Upper lobe of left lung (tissue), 6 donors: ENCODE results near the gene NLRP1. TPM values are rescaled to one million over a fixed set of nuclear protein-coding genes. Genes with fewer than 3 reads are reported as not detected.
A peak's percentile ranks its signal among the peaks of the same experiment; 100 is the strongest.

Experiments used
- ATAC-seq, 2 donors: fragments of 200-7000 bp; cut with Tn5 transposase; one replicate each; pipeline ENCODE4 v1.9.1; 2022; ENCODE audit warnings: mild to moderate bottlenecking in 2 of 2, moderate library complexity in 2 of 2; ENCODE audit not compliant: low FRiP score in 2 of 2
- DNase-seq, 2 donors: peaks; one replicate each; pipeline ENCODE4 v3.0.0-alpha.2; 2019 to 2020
- H3K27ac ChIP-seq, 4 donors: fragments of 200-600 bp; sonication (generic); one replicate each; pipeline ENCODE4 v1.5.1; 2016 to 2019
- H3K27me3 ChIP-seq, 4 donors: fragments of 200-600 bp; sonication (generic); one replicate each; pipeline ENCODE4 v1.5.1; 2017 to 2019
- H3K36me3 ChIP-seq, 4 donors: fragments of 200-600 bp; sonication (generic); one replicate each; pipeline ENCODE4 v1.5.1; 2016 to 2019
- H3K4me1 ChIP-seq, 4 donors: fragments of 200-600 bp; sonication (generic); one replicate each; pipeline ENCODE4 v1.5.1; 2018 to 2019
- H3K4me3 ChIP-seq, 4 donors: fragments of 200-600 bp; sonication (generic); one replicate each; pipeline ENCODE4 v1.5.1; 2017 to 2019; ENCODE audit warnings: mild to moderate bottlenecking in 2 of 4, moderate library complexity in 1 of 4
- H3K9me3 ChIP-seq, 4 donors: fragments of 200-600 bp; sonication (generic); one replicate each; pipeline ENCODE4 v1.5.1; 2018 to 2019
- EP300 ChIP-seq, 4 donors: sonication (generic); formaldehyde crosslinking; IDR thresholded peaks; one replicate each; pipeline ENCODE4 v1.5.1; 2017; ENCODE audit warnings: antibody characterized with exemption in 4 of 4, control low read depth in 2 of 4
- POLR2A ChIP-seq, 4 donors: fragments of 450-650 bp; IDR thresholded peaks; one replicate each; pipeline ENCODE4 v1.5.1; 2016 to 2017; ENCODE audit warnings: antibody characterized with exemption in 4 of 4, mild to moderate bottlenecking in 2 of 4
- POLR2AphosphoS5 ChIP-seq, 2 donors: sonication (generic); formaldehyde crosslinking; IDR thresholded peaks; one replicate each; pipeline ENCODE4 v1.5.1; 2017; ENCODE audit warnings: antibody characterized with exemption in 2 of 2
- WGBS, 2 donors: methylation state at CpG; one replicate each; pipeline ENCODE4 v1.1.5; 2017 to 2018; 5-methylcytosine and 5-hydroxymethylcytosine counted together
- total RNA-seq, 6 donors: library from RNA; depleted of rRNA in 4 of 6; stranded (reverse); fragments of >200 nt in 4 of 6; gene quantifications; one replicate each; pipeline versions ENCODE4 v1.1.0 to v1.2.1, GENCODE V29; 2016 to 2021
- TF ChIP-seq, protein P1 (sequence below), 6 experiments: fragments of 450-650 bp in 4 of 6; fragments of 200-600 bp in 2 of 6; sonication (generic) in 2 of 6; IDR thresholded peaks; one replicate each; pipeline ENCODE4 v1.5.1; 2016 to 2019; ENCODE audit warnings: antibody characterized with exemption in 6 of 6
- donor health status: DM: no; HTN: no; CAD: no; lungs with moderate emphysema.
- donor health status: DM: no; HTN: yes; CAD: no; lungs with severe emphysema.

The NLRP1 gene
- total RNA-seq, 6 donors from 2014 or later, result 24.3 to 137 (median 41.5) TPM

DNA sequence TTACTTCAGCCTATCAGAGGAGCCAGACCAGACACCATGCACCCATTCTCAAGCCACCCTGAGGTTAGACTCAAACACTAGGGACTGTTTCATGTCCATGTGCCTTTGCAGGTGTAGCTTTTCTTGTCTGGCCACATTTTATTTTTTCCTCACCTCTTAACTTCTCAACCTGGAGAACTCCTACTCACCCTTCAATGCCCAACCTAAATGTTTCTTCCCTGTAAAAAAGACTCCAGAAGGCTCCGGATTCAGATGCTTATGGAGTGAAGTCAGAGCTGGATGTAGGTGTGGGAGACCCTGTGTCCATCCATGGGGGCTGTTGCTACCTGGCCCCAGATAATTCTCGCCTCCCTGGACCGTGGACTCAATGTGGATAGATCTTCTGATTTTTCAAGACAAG, 44.0 kb upstream of the NLRP1 start:
- DNase-seq (no peak), ATAC-seq (no peak)
- Histone ChIP-seq H3K27ac (no peak overlapping the region), H3K4me3 (no peak overlapping the region), H3K36me3 (no peaks in the 10 kb centered on the region), H3K9me3 (no peaks in the 10 kb centered on the region), H3K4me1 (no peaks in the 10 kb centered on the region), H3K27me3 (no peaks in the 10 kb centered on the region)
- TF ChIP-seq POLR2AphosphoS5 (IDR thresholded peaks at IDR 0.05) (no peak), POLR2A (IDR thresholded peaks at IDR 0.05) (no peak), EP300 (IDR thresholded peaks at IDR 0.05) (no peak)
- TF ChIP-seq, protein P1, sequence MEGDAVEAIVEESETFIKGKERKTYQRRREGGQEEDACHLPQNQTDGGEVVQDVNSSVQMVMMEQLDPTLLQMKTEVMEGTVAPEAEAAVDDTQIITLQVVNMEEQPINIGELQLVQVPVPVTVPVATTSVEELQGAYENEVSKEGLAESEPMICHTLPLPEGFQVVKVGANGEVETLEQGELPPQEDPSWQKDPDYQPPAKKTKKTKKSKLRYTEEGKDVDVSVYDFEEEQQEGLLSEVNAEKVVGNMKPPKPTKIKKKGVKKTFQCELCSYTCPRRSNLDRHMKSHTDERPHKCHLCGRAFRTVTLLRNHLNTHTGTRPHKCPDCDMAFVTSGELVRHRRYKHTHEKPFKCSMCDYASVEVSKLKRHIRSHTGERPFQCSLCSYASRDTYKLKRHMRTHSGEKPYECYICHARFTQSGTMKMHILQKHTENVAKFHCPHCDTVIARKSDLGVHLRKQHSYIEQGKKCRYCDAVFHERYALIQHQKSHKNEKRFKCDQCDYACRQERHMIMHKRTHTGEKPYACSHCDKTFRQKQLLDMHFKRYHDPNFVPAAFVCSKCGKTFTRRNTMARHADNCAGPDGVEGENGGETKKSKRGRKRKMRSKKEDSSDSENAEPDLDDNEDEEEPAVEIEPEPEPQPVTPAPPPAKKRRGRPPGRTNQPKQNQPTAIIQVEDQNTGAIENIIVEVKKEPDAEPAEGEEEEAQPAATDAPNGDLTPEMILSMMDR (IDR thresholded peaks at IDR 0.05), result no peak
- WGBS, 2 donors, result 84 to 91% methylated on average over 3 of the region's 3 CpGs

DNA sequence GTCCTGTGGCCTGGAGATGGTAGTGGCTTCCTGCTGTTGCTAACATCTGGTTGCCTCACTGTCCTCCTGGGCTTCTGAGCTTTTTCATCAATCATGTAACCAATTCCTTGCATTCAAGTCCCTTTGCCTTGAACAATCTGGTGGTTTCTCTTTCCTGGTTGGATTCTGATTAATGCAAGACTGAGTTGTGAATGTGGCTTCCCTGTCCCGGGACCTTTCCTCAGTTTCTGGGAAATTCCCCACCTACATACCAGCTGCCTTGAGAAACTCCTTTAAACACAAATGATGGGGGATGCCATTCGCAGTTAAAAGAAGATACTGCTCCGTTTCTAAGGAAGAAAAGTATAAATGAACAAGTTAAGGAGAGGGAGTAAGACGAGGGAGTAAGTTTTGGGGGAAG, 39.9 kb upstream of the NLRP1 start:
- no peak overlapping the region for H3K4me3 ChIP-seq
- no peaks in the 10 kb centered on the region for H3K4me1 ChIP-seq
- WGBS, 2 donors, result 42 to 67% methylated on average over 4 of the region's 4 CpGs
- H3K9me3 ChIP-seq, result no peaks in the 10 kb centered on the region
- DNase-seq (no peak), ATAC-seq (no peak)
- TF ChIP-seq EP300 (IDR thresholded peaks at IDR 0.05) (no peak), POLR2AphosphoS5 (IDR thresholded peaks at IDR 0.05) (no peak), POLR2A (IDR thresholded peaks at IDR 0.05) (no peak)
- TF ChIP-seq, protein P1 (IDR thresholded peaks at IDR 0.05), result no peak
- no peaks in the 10 kb centered on the region for H3K27me3 ChIP-seq
- H3K36me3 ChIP-seq, result no peaks in the 10 kb centered on the region
- H3K27ac ChIP-seq, result no peak overlapping the region

DNA sequence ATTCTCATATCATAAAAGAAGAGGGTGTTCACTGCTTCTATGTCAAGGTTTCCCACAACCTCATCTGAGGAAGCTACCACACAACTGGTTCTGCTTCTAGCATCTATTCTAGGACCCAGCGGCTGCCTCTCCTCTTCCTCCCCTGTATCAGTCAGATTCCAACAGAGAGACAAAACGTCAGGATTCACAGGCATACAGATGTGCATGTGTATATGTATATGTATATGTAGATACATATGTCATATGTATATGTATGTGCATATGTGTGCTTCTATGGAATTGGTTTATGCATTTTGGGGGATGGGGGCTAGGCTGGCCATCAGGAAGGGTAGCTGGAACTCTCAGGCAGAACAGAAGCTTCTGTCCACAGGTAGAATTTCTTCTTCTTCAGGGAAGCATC, 37.4 kb upstream of the NLRP1 start:
- no peaks in the 10 kb centered on the region for H3K36me3 ChIP-seq
- no peak overlapping the region for H3K4me3 ChIP-seq
- 62 to 73% methylated on average over 2 of the region's 2 CpGs for WGBS, 2 donors
- no peak for TF ChIP-seq EP300 (IDR thresholded peaks at IDR 0.05)
- no peak for TF ChIP-seq POLR2AphosphoS5 (IDR thresholded peaks at IDR 0.05)
- no peak for TF ChIP-seq POLR2A (IDR thresholded peaks at IDR 0.05)
- TF ChIP-seq, protein P1 (IDR thresholded peaks at IDR 0.05), result no peak
- DNase-seq (no peak), ATAC-seq (no peak)
- no peaks in the 10 kb centered on the region for H3K27me3 ChIP-seq
- H3K4me1 ChIP-seq, result no peaks in the 10 kb centered on the region
- no peaks in the 10 kb centered on the region for H3K9me3 ChIP-seq
- H3K27ac ChIP-seq, result no peak overlapping the region

DNA sequence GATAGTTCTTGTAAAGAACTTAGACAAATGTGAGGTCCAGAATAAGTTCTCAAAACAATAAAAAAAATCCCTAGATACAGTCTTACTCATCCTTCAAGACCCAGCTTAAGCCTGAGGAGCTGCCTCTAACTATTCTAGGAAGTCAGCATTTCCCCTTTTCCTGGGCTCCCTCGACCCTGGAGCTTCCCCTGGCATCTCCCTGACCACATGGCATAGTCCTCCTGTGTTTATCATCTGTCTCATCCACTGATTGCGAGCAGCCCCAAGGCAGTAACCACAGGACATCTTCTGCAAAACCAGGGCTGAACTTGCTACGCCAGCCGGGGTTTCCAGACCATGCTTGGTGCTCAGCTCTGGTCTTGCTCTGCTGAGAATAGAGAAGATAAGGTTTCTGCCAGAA, 36.7 kb upstream of the NLRP1 start:
- 53 to 70% methylated on average over 4 of the region's 4 CpGs for WGBS, 2 donors
- Histone ChIP-seq H3K36me3 (no peaks in the 10 kb centered on the region), H3K27ac (no peak overlapping the region), H3K27me3 (no peaks in the 10 kb centered on the region), H3K4me1 (no peaks in the 10 kb centered on the region), H3K9me3 (no peaks in the 10 kb centered on the region), H3K4me3 (no peak overlapping the region)
- ATAC-seq (no peak), DNase-seq (no peak)
- TF ChIP-seq, protein P1 (IDR thresholded peaks at IDR 0.05), result no peak
- TF ChIP-seq EP300 (IDR thresholded peaks at IDR 0.05) (no peak), POLR2AphosphoS5 (IDR thresholded peaks at IDR 0.05) (no peak), POLR2A (IDR thresholded peaks at IDR 0.05) (no peak)

DNA sequence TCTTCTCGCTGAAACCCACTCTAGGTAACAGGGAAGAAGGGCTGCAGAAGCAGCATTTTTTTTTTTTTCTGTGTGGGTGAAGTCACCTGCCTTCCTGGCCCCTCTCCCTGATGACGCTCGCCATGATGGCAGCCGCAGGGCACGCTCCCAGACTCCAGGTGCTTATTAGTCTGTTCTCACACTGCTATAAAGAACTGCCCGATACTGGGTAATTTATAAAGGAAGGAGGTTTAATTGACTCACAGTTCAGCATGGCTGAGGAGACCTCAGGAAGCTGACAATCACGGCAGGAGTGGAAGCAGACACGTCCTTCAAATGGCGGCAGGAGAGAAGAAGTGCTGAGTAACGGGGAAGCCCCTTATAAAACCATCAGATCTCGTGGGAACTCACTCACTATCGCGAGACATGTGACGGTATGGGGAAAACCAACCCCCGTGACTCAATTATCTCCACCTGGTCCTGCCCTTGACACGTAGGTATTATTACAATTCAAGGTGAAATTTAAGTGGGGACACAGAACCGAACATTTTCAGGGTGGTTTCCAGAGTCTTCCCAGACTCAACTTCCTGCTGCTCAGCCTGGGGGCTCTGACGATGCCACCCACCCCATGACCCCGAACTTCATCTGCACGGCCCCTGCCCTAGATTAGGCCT, 34.9 kb upstream of the NLRP1 start:
- Histone ChIP-seq H3K4me3 (no peak overlapping the region), H3K27ac (no peak overlapping the region), H3K9me3 (no peaks in the 10 kb centered on the region), H3K4me1 (no peaks in the 10 kb centered on the region), H3K36me3 (no peaks in the 10 kb centered on the region), H3K27me3 (no peaks in the 10 kb centered on the region)
- no peak for ATAC-seq
- peak in 1 of 2 donors; percentile 33 for DNase-seq
- no peak for TF ChIP-seq POLR2A (IDR thresholded peaks at IDR 0.05)
- TF ChIP-seq, protein P1 (IDR thresholded peaks at IDR 0.05), result no peak
- TF ChIP-seq POLR2AphosphoS5 (IDR thresholded peaks at IDR 0.05), result no peak
- TF ChIP-seq EP300 (IDR thresholded peaks at IDR 0.05), result no peak
- WGBS, 2 donors, result 77 to 78% methylated on average over 20 of the region's 20 CpGs
